H1 (cell line): ENCODE data around the gene PTCH1. TPM values are rescaled to one million over a fixed set of nuclear protein-coding genes. Genes with fewer than 3 reads are reported as not detected.

Experiments used
- ASH2L ChIP-seq: fragments of 200-600, 300-600 bp; sonication (generic); IDR thresholded peaks from one replicate; pipeline ENCODE4 v1.7.1; 2017; ENCODE audit warnings: low read length
- EZH2 ChIP-seq: fragments of 200-600 bp; sonication (generic); IDR thresholded peaks from 2 replicates; pipeline ENCODE4 v1.7.1; 2012; ENCODE audit warnings: low read depth, mild to moderate bottlenecking, moderate library complexity, low read length, inconsistent platforms; ENCODE audit not compliant: severe bottlenecking
- FOSL1 ChIP-seq: IDR thresholded peaks from 2 replicates; pipeline ENCODE4 v1.6.1; 2011; ENCODE audit warnings: mild to moderate bottlenecking, low read depth, low read length, moderate library complexity; ENCODE audit not compliant: insufficient read depth
- RNF2 ChIP-seq: fragments of 200-900, 300-1000 bp; sonication (generic); IDR thresholded peaks from 2 replicates; pipeline ENCODE4 v1.7.1; 2016; ENCODE audit warnings: borderline replicate concordance, low read depth, mild to moderate bottlenecking, antibody characterized with exemption, low read length; ENCODE audit not compliant: poor library complexity, severe bottlenecking; ENCODE audit errors: missing control alignments
- polyA plus RNA-seq, 7 experiments: library from polyadenylated mRNA; depleted of rRNA in 3 of 7; stranded (reverse) in 5 of 7; unstranded in 2 of 7; fragments of >200 nt in 5 of 7; fragments of 200-250 nt in 2 of 7; gene quantifications; 1 replicate in 5 of 7; 2 replicates in 1 of 7; 4 replicates in 1 of 7; pipeline versions ENCODE4 v1.2.1 to v1.2.3, GENCODE V29; 2011 to 2013; ENCODE audit warnings: missing spikeins in 2 of 7, mixed read lengths in 2 of 7
- total RNA-seq: library from RNA; stranded (reverse); fragmentation: NEBNext Ultra II Directional; extraction: Animal tissue kit (Norgen Biotek cat#: 25700); gene quantifications from 2 replicates; pipeline ENCODE4 v1.2.1, GENCODE V29; 2021
- TF ChIP-seq, protein P1 (sequence below), 3 experiments: IDR thresholded peaks; 1 replicate in 2 of 3; 2 replicates in 1 of 3; pipeline versions ENCODE4 v1.5.1 to v1.6.1; 2011; ENCODE audit warnings: low read length in 3 of 3, mild to moderate bottlenecking in 3 of 3, inconsistent platforms in 2 of 3, low read depth in 1 of 3, moderate library complexity in 1 of 3; ENCODE audit not compliant: insufficient read depth in 1 of 3; ENCODE audit errors: control extremely low read depth in 1 of 3
- TF ChIP-seq, protein P2 (sequence below): IDR thresholded peaks from 2 replicates; pipeline ENCODE4 v1.6.1; 2011; ENCODE audit warnings: low read length, improper control_type of control experiment

Gene PTCH1
- total and polyA plus RNA-seq, 2 of the 8 experiments (the other 6 are each of a cell fraction or from before 2014, with no cell fraction given): 6.4 to 34.1 TPM

DNA sequence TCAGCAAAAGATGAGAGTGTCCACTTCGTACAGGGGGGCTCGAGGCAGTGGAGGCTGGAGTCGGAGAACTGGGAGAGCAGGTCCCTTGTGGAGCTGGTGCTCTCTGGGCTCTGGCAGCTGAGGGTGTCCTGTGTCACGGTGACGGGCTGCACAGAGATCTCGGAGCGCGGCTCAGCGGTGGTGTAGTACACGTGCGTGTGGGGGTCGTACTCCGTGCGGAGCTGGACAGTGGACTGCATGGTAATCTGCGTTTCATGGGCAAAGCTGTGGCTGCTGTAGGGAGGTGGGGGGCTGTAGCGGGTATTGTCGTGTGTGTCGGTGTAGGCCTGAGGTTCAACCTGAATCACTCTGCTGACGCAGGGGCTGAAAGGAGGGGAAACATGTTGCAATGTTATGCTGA is 48.0 kb downstream of the PTCH1 start (continued):
- TF ChIP-seq, protein P1, sequence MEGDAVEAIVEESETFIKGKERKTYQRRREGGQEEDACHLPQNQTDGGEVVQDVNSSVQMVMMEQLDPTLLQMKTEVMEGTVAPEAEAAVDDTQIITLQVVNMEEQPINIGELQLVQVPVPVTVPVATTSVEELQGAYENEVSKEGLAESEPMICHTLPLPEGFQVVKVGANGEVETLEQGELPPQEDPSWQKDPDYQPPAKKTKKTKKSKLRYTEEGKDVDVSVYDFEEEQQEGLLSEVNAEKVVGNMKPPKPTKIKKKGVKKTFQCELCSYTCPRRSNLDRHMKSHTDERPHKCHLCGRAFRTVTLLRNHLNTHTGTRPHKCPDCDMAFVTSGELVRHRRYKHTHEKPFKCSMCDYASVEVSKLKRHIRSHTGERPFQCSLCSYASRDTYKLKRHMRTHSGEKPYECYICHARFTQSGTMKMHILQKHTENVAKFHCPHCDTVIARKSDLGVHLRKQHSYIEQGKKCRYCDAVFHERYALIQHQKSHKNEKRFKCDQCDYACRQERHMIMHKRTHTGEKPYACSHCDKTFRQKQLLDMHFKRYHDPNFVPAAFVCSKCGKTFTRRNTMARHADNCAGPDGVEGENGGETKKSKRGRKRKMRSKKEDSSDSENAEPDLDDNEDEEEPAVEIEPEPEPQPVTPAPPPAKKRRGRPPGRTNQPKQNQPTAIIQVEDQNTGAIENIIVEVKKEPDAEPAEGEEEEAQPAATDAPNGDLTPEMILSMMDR (IDR thresholded peaks at IDR 0.05; ENCODE audit: control extremely low read depth in 1 of 3, insufficient read depth in 1 of 3, low read depth in 1 of 3, low read length in 3 of 3): no peak
- TF ChIP-seq ASH2L (no peak), RNF2 (no peak), EZH2 (no peak), FOSL1 (no peak)
- TF ChIP-seq, protein P2, sequence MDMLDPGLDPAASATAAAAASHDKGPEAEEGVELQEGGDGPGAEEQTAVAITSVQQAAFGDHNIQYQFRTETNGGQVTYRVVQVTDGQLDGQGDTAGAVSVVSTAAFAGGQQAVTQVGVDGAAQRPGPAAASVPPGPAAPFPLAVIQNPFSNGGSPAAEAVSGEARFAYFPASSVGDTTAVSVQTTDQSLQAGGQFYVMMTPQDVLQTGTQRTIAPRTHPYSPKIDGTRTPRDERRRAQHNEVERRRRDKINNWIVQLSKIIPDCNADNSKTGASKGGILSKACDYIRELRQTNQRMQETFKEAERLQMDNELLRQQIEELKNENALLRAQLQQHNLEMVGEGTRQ: no peak
- TF ChIP-seq, all 59 proteins: peak for 0
